ENCODE results near the gene SLFN12L. TPM values are rescaled to one million over a fixed set of nuclear protein-coding genes. Genes with fewer than 3 reads are reported as not detected.

The SLFN12L gene
- total RNA-seq, 2 donors from 2014 or later = not detected

GRCh38 chr17:35476283-35476820 lies 61.1 kb downstream of the SLFN12L start:
- Histone ChIP-seq H3K4me1 (ENCODE audit: control insufficient read depth, insufficient read depth, low read length) (no peaks in the 10 kb centered on the region), H3K9me3 (ENCODE audit: control insufficient read depth, low read length) (no peaks in the 10 kb centered on the region), H3K27ac (ENCODE audit: low read depth, low read length) (no peak overlapping the region), H3K4me3 (ENCODE audit: low read length) (no peak overlapping the region), H3K27me3 (ENCODE audit: control insufficient read depth, insufficient read depth, low read length, poor library complexity, severe bottlenecking) (peaks cover 25% of the 10 kb centered on the region), H3K9ac (ENCODE audit: extremely low read depth, low read length, poor library complexity, severe bottlenecking) (no peak overlapping the region), H3K36me3 (ENCODE audit: control insufficient read depth, insufficient read depth, low read length) (no peaks in the 10 kb centered on the region)
- H3K4me3 Mint-ChIP-seq = no peak overlapping the region
- H3K27me3 Mint-ChIP-seq (ENCODE audit: insufficient read depth) = peaks cover 70% of the 10 kb centered on the region
- H3K4me1 Mint-ChIP-seq = no peaks in the 10 kb centered on the region
- no peaks in the 10 kb centered on the region for H3K9me3 Mint-ChIP-seq
- TF ChIP-seq, protein P1, sequence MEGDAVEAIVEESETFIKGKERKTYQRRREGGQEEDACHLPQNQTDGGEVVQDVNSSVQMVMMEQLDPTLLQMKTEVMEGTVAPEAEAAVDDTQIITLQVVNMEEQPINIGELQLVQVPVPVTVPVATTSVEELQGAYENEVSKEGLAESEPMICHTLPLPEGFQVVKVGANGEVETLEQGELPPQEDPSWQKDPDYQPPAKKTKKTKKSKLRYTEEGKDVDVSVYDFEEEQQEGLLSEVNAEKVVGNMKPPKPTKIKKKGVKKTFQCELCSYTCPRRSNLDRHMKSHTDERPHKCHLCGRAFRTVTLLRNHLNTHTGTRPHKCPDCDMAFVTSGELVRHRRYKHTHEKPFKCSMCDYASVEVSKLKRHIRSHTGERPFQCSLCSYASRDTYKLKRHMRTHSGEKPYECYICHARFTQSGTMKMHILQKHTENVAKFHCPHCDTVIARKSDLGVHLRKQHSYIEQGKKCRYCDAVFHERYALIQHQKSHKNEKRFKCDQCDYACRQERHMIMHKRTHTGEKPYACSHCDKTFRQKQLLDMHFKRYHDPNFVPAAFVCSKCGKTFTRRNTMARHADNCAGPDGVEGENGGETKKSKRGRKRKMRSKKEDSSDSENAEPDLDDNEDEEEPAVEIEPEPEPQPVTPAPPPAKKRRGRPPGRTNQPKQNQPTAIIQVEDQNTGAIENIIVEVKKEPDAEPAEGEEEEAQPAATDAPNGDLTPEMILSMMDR (conservative IDR thresholded peaks at IDR 0.05) = no peak
- H3K27ac Mint-ChIP-seq = no peak overlapping the region
- WGBS, 2 experiments (ENCODE audit: insufficient coverage in 1 of 2, insufficient read length in 1 of 2) = 84 to 91% methylated on average over 1 to 2 of the region's 2 CpGs
- no peaks in the 10 kb centered on the region for H3K36me3 Mint-ChIP-seq (ENCODE audit: low read depth)
- no peak for DNase-seq

DNA sequence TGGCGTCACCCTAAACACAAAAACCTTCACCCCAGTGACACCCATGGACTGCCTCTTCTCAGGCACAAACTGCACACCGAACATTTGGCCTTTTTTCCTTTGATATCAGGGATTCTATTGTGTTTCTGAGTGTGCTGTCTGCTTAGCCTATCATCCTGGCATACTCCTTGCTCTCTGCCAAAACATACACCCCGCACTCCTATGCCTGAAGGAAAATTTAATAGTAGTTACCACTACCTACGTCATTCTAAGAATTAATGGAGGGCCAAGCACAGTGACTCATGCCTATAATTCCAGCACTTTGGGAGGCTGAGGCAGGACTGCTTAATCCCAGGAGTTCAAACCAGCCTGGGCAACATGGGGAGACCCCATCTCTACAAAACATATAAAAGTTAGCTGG lies 69.0 kb downstream of the SLFN12L start:
- Mint-ChIP-seq H3K36me3 (ENCODE audit: low read depth) (no peaks in the 10 kb centered on the region), H3K4me3 (no peak overlapping the region)

DNA sequence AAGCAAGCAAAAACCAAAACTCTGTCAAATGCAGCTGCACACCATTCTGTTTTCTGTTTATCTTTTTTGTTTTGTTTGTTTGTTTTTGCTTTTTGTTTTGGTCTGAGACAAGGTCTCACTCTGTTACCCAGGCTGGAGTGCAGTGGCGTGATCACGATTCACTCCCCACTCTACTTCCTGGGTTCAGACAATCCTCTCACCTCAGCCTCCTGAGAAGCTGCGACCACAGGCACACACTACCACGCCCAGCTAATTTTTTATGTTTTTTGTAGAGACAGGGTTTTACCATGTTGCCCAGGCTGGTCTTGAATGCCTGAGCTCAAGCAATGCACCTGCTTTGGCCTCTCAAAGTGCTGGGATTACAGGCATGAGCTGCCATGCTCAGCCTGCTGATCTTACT lies 69.7 kb downstream of the SLFN12L start:
- Histone ChIP-seq H3K36me3 (ENCODE audit: control insufficient read depth, insufficient read depth, low read length) (no peaks in the 10 kb centered on the region), H3K27ac (ENCODE audit: low read depth, low read length) (no peak overlapping the region), H3K4me1 (ENCODE audit: control insufficient read depth, insufficient read depth, low read length) (no peaks in the 10 kb centered on the region), H3K9ac (ENCODE audit: extremely low read depth, low read length, poor library complexity, severe bottlenecking) (no peak overlapping the region), H3K9me3 (ENCODE audit: control insufficient read depth, low read length) (no peaks in the 10 kb centered on the region), H3K27me3 (ENCODE audit: control insufficient read depth, insufficient read depth, low read length, poor library complexity, severe bottlenecking) (no peaks in the 10 kb centered on the region), H3K4me3 (ENCODE audit: low read length) (no peak overlapping the region)
- DNase-seq = no peak
- Mint-ChIP-seq H3K4me1 (peaks cover 5% of the 10 kb centered on the region), H3K27ac (no peak overlapping the region), H3K9me3 (no peaks in the 10 kb centered on the region), H3K4me3 (no peak overlapping the region), H3K27me3 (ENCODE audit: insufficient read depth) (peaks cover 27% of the 10 kb centered on the region), H3K36me3 (ENCODE audit: low read depth) (no peaks in the 10 kb centered on the region)
- TF ChIP-seq, protein P1 (conservative IDR thresholded peaks at IDR 0.05) = no peak
- WGBS, 2 experiments (ENCODE audit: insufficient coverage in 1 of 2, insufficient read length in 1 of 2) = 84% methylated on average over 4 of the region's 4 CpGs; no CpG with 5 or more reads in 1 of the 2 experiments

More for the DNA sequence above, 69.0 kb downstream of the SLFN12L start:
- TF ChIP-seq, protein P1 (conservative IDR thresholded peaks at IDR 0.05) = no peak
- Histone ChIP-seq H3K27ac (ENCODE audit: low read depth, low read length) (no peak overlapping the region), H3K4me1 (ENCODE audit: control insufficient read depth, insufficient read depth, low read length) (no peaks in the 10 kb centered on the region), H3K4me3 (ENCODE audit: low read length) (no peak overlapping the region), H3K36me3 (ENCODE audit: control insufficient read depth, insufficient read depth, low read length) (no peaks in the 10 kb centered on the region), H3K9me3 (ENCODE audit: control insufficient read depth, low read length) (no peaks in the 10 kb centered on the region), H3K27me3 (ENCODE audit: control insufficient read depth, insufficient read depth, low read length, poor library complexity, severe bottlenecking) (no peaks in the 10 kb centered on the region), H3K9ac (ENCODE audit: extremely low read depth, low read length, poor library complexity, severe bottlenecking) (no peak overlapping the region)
- no peak overlapping the region for H3K27ac Mint-ChIP-seq
- H3K27me3 Mint-ChIP-seq (ENCODE audit: insufficient read depth) = peaks cover 30% of the 10 kb centered on the region
- no peaks in the 10 kb centered on the region for H3K9me3 Mint-ChIP-seq
- no peak for DNase-seq
- WGBS, 2 experiments (ENCODE audit: insufficient coverage in 1 of 2, insufficient read length in 1 of 2) = 87 to 94% methylated on average over 3 to 4 of the region's 4 CpGs
- no peaks in the 10 kb centered on the region for H3K4me1 Mint-ChIP-seq
